OCI-LY7 (cell line): ENCODE results near the gene MTG2.

Experiments used
- EZH2phosphoT487 ChIP-seq: fragments of 200-600 bp; sonication (generic); IDR thresholded peaks from 2 replicates; pipeline ENCODE4 v1.6.1; 2018; ENCODE audit warnings: low read depth, borderline replicate concordance, mild to moderate bottlenecking, mixed run types, antibody characterized with exemption, low read length, moderate library complexity, mixed read lengths
- TF ChIP-seq, protein P1 (sequence below): fragments of 200-600 bp; sonication (generic); conservative IDR thresholded peaks from 2 replicates; pipeline ENCODE4 v1.5.1; 2014; ENCODE audit warnings: mild to moderate bottlenecking, antibody characterized with exemption, low read length, moderate library complexity, mixed read lengths

- TF ChIP-seq, protein P1, sequence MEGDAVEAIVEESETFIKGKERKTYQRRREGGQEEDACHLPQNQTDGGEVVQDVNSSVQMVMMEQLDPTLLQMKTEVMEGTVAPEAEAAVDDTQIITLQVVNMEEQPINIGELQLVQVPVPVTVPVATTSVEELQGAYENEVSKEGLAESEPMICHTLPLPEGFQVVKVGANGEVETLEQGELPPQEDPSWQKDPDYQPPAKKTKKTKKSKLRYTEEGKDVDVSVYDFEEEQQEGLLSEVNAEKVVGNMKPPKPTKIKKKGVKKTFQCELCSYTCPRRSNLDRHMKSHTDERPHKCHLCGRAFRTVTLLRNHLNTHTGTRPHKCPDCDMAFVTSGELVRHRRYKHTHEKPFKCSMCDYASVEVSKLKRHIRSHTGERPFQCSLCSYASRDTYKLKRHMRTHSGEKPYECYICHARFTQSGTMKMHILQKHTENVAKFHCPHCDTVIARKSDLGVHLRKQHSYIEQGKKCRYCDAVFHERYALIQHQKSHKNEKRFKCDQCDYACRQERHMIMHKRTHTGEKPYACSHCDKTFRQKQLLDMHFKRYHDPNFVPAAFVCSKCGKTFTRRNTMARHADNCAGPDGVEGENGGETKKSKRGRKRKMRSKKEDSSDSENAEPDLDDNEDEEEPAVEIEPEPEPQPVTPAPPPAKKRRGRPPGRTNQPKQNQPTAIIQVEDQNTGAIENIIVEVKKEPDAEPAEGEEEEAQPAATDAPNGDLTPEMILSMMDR: no peak
- TF ChIP-seq EZH2phosphoT487: no peak
Measured at GRCh38 chr20:62230696-62231095, 47.9 kb downstream of the MTG2 start.
